Mucosa of gallbladder (tissue), 1 donor: ENCODE measurements around the gene RXFP3. TPM values are rescaled to one million over a fixed set of nuclear protein-coding genes. Genes with fewer than 3 reads are reported as not detected.
"Not testable (repeated sequence)": the region's sequence is repeated elsewhere in the genome, so short reads cannot be mapped to it uniquely, and the experiment has no call there.

Experiments
- DNase-seq: peaks from one replicate; pipeline ENCODE4 v3.0.0-alpha.2; 2020; ENCODE audit warnings: low spot score
- total RNA-seq: library from RNA; stranded (reverse); gene quantifications from one replicate; pipeline ENCODE4 v1.2.1, GENCODE V29; 2021
- donor health status: DM: no; HTN: no; CAD: no.

RXFP3 gene, protein sequence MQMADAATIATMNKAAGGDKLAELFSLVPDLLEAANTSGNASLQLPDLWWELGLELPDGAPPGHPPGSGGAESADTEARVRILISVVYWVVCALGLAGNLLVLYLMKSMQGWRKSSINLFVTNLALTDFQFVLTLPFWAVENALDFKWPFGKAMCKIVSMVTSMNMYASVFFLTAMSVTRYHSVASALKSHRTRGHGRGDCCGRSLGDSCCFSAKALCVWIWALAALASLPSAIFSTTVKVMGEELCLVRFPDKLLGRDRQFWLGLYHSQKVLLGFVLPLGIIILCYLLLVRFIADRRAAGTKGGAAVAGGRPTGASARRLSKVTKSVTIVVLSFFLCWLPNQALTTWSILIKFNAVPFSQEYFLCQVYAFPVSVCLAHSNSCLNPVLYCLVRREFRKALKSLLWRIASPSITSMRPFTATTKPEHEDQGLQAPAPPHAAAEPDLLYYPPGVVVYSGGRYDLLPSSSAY
- not detected for total RNA-seq

- DNase-seq = no peak
Measured at GRCh38 chr5:33936381-33937016, at the start of gene RXFP3. Gene RXFP3 (plus strand): TSS chr5:33936386. CDS start chr5:33936741, 355 bp downstream.

- no peak for DNase-seq
Measured at GRCh38 chr5:33887268-33887667, 48.9 kb upstream of the RXFP3 start.

GRCh38 chr5:33888587-33888986 lies 47.6 kb upstream of the RXFP3 start:
- DNase-seq = no peak

GRCh38 chr5:33890131-33891032 lies 45.8 kb upstream of the RXFP3 start:
- no peak for DNase-seq

DNA sequence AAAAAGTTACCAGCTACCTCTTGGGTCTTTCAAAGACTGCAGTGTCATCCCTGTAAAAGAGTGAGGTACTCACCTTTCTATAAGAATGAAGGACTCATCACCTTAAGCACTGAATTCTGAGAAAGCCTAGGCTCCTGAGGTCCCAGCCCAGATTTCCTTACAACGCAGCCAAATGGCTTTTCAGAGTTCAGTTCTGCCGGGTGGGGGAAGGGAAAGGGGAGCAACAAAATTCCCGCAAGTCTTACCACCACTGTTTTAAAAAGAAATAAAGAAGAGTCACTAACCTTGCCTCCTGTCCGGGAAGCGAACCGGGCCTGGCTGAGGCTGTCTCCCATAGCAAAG lies 44.8 kb upstream of the RXFP3 start:
- DNase-seq = no peak

- DNase-seq = peak; percentile 21
Measured at GRCh38 chr5:33891788-33892619, 44.2 kb upstream of the RXFP3 start, which contains the start of gene ADAMTS12. Gene ADAMTS12 (minus strand): TSS chr5:33891990. CDS start chr5:33891856, 134 bp downstream.

- DNase-seq = peak; percentile 75
Measured at GRCh38 chr5:33892620-33893137, 43.5 kb upstream of the RXFP3 start.

- no peak for DNase-seq
Measured at GRCh38 chr5:33894566-33894965, 41.6 kb upstream of the RXFP3 start.

- no peak for DNase-seq
Measured at GRCh38 chr5:33901156-33901555, 35.0 kb upstream of the RXFP3 start.

DNA sequence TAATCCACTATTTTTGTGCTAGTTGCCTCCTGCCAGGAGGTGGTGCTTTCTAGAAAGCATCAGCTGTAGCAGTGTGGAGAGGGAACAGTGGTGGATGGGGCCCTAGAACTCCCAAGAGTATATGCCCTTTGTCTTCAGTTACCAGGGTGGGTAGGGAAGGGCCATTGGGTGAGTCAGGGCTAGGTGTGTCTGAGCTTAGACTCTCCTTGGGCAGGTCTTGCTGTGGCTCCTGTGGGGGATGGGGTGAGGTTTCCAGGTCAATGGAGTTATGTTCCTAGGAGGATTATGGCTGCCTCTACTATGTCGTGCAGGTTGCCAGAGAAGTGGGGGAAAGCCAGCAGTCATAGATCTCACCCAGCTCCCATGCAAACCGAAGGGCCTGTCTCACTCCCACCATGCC lies 33.1 kb upstream of the RXFP3 start:
- DNase-seq = no peak

DNA sequence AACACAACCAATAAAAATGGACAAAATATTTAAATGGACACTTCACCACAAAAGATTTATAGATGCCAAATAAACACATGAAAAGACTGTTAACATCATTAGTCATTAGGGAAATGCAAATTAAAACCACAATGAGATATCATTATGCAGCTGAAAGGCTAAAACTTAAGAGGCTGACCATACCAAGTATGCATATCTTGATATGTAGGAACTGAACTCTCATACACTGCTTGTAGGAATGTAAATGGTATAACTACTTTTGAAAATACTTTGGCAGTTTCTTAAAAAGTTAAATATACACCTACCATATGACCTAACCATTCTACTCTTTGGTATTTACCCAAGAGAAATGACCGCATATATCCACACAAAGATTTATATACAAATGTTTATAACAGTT lies 30.8 kb upstream of the RXFP3 start:
- DNase-seq = no peak

DNA sequence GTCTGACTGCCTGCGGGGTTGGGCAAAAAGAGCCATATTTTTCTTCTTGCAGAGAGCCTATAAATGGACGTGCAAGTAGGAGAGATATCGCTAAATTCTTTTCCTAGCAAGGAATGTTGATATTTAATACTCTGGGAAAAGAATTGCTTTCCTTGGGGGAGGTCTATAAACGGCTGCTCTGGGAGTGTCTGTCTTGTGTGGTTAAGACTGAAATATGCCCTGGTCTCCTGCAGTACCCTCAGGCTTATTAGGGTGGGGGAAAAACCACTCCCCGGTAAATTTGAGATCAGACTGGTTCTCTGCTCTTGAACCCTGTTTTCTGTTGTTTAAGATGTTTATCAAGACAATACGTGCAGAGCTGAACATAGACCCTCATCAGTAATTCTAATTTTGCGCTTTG lies 29.9 kb upstream of the RXFP3 start:
- DNase-seq = not testable (repeated sequence)

DNA sequence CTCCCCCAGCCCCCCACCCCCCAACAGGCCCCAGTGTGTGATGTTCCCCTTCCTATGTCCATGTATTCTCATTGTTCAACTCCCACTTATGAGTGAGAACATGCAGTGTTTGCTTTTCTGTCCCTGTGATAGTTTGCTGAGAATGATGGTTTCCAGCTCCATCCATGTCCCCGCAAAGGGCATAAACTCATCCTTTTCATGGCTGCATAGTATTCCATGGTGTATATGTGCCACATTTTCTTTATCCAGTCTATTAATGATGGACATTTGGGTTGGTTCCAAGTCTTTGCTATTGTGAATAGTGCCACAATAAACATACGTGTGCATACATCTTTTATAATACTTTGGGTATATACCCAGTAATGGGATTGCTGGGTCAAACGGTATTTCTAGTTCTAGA lies 21.3 kb upstream of the RXFP3 start:
- not testable (repeated sequence) for DNase-seq

GRCh38 chr5:33921002-33921401 lies 15.2 kb upstream of the RXFP3 start:
- DNase-seq = peak; percentile 19

DNA sequence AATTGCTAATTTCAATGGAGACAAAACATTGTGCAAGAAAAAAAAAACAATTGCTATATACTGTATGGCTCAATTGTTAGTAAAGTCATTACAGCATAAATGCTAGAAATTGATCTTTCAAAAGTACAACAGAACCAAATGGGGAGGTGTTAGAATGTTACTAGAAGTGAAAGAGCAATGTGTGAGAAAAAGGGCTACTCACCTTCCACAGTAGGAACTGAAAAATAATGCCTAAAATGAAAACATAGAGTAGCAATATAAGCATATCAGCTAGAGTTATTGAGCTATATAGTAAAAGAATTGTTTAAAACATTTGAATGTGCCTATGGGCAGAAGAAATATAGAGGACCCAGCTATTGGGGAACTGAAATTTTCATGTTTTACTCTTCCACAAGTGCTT lies 10.9 kb upstream of the RXFP3 start:
- DNase-seq = no peak

DNA sequence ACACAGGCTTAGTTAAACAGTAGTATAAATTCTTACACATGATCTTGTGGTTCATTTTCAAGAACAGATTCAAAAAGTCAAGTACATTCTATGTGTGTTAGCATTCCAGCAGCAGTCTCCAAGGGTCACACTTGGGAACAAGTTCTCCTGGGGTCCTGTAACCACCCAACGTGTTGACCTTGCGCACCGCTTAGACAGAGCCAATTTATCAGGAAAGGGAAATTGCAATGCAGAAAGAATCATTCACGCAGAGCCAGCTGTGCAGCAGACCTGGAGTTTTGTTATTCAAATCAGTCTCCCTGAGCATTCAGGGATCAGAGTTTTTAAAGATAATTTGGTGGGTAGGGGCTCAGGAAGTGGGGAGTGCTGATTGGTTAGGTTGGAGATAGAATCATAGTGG lies 8.5 kb upstream of the RXFP3 start:
- DNase-seq = no peak

- DNase-seq = no peak
Measured at GRCh38 chr5:33928283-33928682, 7.9 kb upstream of the RXFP3 start.

DNA sequence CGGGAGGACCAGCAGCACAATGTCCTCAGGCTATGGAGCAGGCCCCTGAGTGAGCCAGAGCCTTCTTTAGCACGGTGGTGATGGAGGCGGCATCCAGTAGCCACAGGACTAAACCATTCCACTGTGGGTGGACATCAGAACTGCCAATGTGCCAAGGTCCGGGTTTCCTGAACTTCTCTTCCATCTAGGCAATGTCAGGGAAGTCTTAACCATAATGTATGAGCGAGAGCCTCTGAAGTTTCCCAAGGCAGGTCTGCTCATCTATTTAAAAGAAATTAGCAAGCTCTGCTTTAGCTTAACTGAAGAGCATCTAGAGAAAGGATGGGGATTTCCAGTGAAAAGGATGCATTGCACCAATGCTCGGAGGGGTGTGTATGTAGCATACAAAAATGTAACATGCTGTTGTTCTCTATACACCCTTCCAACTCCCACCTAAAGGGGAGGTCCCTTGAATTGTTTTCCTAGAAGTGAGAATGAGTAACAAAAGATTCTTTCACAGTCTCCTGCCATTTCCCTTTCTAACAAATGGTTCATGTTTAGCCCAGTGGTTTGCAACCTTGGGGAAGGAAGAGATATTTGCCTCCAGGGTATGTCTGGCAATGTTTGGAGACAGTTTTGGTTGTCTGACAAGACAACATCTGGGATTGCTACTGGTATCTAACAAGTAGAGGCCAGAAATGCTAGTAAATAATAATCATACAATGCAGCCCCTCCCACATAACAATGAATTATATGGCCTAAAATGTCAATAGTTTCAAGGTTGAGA lies 6.1 kb upstream of the RXFP3 start:
- DNase-seq = no peak

GRCh38 chr5:33931136-33931535 lies 5.0 kb upstream of the RXFP3 start:
- DNase-seq = no peak

GRCh38 chr5:33933723-33934169 lies 2.4 kb upstream of the RXFP3 start:
- no peak for DNase-seq
